ENCODE results near the gene HOXB2.

DNA sequence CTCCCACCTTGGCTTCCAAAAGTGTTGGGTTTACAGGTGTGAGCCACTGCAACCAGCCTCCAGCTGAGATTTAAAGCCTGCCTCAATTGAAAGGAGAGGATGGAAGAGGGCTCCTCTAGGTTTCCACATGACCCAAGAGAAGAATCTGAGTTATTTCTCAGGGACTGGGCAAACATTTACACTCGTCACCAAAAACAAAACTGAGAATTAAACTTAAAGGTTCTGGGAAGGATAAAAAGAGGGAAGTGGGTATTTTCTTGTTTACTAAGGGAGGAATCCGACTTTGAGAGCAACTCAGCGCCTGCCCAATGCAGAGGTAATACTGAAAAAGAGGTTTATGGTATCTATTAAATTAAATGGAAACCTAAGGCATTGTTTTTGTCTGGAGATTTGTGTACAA is 27.4 kb downstream of the HOXB2 start:
- TF ChIP-seq CTCF (IDR thresholded peaks at IDR 0.05; ENCODE audit: low read depth, low read length, poor library complexity, severe bottlenecking) (no peak), EZH2phosphoT487 (IDR thresholded peaks at IDR 0.05; ENCODE audit: borderline replicate concordance, low read length) (no peak)

All from DOHH2 (cell line).